ENCODE data around the gene CDH4.

- TF ChIP-seq CTCF (IDR thresholded peaks at IDR 0.05) (no peak), POLR2A (IDR thresholded peaks at IDR 0.05) (no peak)
Measured at GRCh38 chr20:61701802-61702201, 449.7 kb downstream of the CDH4 start.
